GM19468 (cell line): ENCODE results near the gene SIGLEC7.
"Not testable (repeated sequence)": the region's sequence is repeated elsewhere in the genome, so short reads cannot be mapped to it uniquely, and the experiment has no call there.

ENCODE experiments used
- ATAC-seq: cut with Tn5 transposase; IDR thresholded peaks from one replicate; pipeline ENCODE4 v1.9.1; 2021; ENCODE audit warnings: mild to moderate bottlenecking, moderate library complexity, moderate number of reproducible peaks; ENCODE audit not compliant: unreplicated experiment; ENCODE audit errors: extremely low read depth

The SIGLEC7 gene

DNA sequence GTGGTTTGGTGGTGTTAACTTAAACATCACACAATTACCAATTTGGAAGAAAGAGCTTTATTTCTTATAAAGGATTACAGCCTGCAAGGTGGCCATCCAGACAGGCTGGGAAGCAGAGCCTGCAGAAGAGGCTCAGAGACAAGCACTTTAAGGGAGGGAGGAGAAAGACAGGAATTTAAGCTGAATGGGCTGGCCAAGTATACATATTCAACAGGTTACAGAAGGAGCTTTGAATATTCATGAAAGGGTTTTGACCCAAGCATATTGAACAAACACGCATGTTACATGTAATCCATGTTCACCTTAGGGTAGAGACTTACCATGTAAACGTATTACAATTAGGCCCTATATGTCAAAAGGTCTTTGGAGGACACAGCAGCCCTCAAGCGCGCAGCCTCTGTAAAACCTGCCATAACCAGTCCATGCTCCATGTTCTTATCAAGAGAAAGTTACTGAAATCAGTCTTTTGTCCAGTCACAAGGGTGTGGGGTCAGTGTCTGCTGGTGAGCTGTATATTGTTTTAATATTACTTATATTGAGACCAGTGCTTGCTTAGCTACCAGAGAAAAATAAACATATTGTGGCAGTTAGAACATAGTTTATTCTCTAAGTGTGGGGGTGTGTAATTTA is 19.9 kb downstream of the SIGLEC7 start:
- ATAC-seq: no peak

- no peak for ATAC-seq
Measured at GRCh38 chr19:51163257-51163656, 21.2 kb downstream of the SIGLEC7 start.

GRCh38 chr19:51164215-51164614 is 22.1 kb downstream of the SIGLEC7 start:
- ATAC-seq: no peak

- ATAC-seq: peak; percentile 52
Measured at GRCh38 chr19:51166846-51167490, 24.9 kb downstream of the SIGLEC7 start.

GRCh38 chr19:51168564-51169282 is 26.6 kb downstream of the SIGLEC7 start:
- ATAC-seq: no peak

- not testable (repeated sequence) for ATAC-seq
Measured at GRCh38 chr19:51169283-51169918, 27.3 kb downstream of the SIGLEC7 start.

DNA sequence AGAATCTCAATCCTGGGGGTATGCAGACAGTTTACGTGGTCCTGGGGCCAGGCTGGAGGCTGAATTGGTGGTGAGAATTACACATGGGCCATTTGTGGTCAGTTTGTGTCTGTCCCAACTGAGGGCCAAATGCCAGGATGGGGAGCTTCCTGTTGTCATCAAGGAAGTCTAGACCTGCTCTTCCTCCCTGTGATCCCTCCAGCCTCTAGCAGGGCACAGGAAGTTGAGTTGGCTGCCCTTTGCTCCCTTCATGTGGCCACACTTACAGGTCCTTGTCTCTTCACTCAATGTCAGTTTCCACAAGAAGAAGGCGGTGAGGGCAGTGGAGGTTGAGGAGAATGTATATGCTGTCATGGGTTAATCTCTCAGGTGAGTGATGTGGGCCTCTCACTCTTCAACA is 30.1 kb downstream of the SIGLEC7 start:
- ATAC-seq: no peak

GRCh38 chr19:51173681-51174080 is 31.6 kb downstream of the SIGLEC7 start:
- ATAC-seq: no peak

DNA sequence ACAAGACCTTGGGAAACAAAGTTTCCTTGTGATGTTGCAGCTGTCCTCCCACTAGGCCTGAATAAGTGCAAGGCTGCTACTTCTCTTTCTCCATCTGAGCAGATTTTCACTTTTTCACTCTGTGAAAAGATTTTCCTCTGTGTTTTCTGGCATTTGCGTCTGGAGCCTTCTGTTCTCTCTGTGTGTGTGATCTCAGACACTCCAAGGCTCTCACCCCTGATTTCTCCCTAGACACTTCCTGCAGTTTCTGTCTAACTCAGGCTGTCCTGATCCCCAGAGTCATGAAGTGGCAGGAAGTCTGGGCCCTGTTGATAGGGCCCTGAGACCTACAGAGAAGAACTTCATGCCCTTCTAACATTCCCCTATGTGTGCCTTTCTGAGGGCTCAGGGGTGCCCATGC is 37.2 kb downstream of the SIGLEC7 start:
- ATAC-seq: no peak

- no peak for ATAC-seq
Measured at GRCh38 chr19:51181377-51181912, 39.3 kb downstream of the SIGLEC7 start.

DNA sequence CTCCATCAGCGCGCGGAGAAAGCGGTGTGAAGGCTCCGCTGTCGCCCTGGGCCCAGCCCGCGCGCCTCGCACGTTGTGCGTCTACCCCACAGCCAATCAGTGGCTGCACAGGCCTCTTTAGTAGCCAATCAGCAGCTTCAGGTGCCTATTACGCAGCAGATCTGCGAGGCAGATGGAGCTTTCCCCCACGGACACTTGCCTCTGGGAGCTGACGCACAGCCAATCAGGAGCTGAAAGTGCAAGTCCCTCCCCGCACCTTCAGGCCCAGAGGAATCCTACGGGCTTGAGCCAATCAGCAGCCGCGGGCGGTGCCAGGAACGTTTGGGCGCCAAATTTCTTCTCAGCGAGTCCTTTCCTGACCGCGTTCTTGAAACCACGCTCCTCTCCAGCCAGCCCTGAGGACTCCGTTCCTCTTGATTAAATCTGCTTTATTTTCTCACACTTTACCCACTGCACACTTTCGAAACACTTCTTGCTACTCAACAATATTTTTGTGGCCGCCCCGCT is 39.9 kb downstream of the SIGLEC7 start:
- no peak for ATAC-seq

- ATAC-seq: no peak
Measured at GRCh38 chr19:51183629-51184028, 41.5 kb downstream of the SIGLEC7 start.

DNA sequence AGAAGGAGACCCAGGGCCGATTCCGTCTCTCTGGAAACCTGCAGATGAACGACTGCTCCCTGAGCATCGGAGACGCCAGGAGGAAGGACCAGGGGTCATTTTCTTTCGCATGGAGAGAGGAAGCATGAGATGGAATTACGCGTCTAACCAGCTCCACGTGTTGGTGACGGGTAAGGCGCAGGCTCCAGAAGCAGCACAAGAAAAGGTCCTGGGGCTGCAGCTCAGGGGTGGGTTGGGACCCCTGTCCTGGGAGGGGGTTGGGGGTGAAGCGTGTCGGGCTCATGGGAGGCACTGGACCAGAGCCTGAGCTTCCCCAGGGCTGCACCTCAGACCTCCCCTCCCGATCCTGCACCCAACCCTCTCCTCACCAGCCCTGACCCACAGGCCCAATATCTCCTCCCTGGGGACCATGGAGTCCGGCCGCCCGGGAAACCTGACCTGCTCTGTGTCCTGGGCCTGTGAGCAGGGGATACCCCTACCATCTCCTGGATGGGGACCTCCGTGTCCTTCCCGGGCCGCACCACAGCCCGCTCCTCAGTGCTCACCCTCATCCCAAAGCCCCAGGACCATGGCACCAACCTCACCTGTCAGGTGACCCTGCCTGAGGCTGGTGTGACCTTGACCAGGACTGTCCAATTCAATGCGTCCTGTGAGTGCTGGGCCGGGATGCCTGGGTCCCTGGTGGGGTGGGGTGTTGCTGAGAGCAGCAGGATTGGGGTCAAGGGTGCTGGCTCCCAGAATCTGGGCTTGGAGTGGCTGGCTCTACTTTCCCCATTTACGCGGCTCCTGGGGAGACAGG is 43.2 kb downstream of the SIGLEC7 start:
- ATAC-seq: no peak

- ATAC-seq: no peak
Measured at GRCh38 chr19:51185868-51186215, 43.7 kb downstream of the SIGLEC7 start.

DNA sequence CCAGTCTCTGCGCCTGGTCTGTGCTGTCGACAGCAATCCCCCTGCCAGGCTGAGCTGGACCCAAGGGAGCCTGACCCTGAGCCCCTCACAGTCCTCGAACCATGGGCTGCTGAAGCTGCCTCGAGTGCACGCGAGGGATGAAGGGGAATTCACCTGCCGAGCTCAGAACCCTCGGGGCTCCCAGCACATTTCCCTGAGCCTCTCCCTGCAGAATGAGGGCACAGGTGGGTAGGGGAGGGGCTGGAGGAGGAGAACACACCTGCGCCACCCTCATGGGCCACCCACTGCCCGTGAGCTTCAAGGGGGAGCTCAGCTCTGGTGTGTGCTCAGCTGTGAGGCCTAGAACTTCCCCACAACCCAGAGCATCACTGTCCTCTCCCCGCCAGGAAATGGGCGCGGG is 44.2 kb downstream of the SIGLEC7 start:
- no peak for ATAC-seq

DNA sequence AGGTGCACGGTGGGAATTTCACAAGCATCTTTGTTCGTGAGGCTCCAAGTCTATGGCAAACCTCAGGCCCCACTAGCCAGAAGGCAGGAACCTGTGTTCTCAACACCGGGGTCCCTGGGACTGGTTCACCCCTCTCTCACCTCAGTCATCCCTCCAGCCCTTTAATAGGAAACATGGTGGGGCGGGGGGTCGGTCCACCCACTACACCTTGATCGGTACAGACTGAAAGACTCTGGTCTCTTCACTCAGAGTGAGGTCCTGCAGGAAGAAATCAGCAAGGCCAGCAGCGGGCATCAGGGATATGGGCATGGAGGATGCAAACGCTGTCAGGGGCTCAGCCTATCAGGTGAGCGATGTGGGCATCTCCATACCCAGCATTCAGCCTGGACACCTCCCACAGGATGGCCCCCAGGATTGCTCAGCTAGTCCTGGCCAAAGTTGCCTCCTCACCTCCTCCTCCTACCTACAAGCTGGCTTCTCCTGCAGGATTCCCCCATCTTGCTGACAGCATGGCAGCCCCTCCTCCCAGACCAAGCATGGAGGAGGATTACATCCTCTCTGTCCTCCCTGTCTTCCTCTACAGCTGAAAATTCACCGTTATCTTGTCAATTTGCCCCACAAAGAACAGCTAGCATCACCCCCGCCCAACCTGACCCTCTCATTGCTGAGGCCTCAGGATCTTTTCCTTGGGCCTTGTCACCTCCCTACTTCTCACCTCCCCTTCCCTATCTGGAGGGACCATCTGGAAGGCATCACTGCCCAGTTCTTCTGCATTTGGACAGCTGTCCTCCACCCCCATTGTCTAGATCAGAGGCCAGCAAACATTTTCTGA is 45.5 kb downstream of the SIGLEC7 start:
- no peak for ATAC-seq

GRCh38 chr19:51188227-51188559 is 46.1 kb downstream of the SIGLEC7 start:
- ATAC-seq: no peak

- ATAC-seq: no peak
Measured at GRCh38 chr19:51192689-51193088, 50.6 kb downstream of the SIGLEC7 start.
